Smooth muscle cell (in vitro differentiated cells): ENCODE measurements around the gene FAAP20. TPM values are rescaled to one million over a fixed set of nuclear protein-coding genes. Genes with fewer than 3 reads are reported as not detected.

ENCODE experiments used
- DNase-seq: peaks from one replicate; lab custom pipeline; 2025; ENCODE audit not compliant: unreplicated experiment; lab: John Stamatoyannopoulos, UW
- H2AFZ ChIP-seq: fragments of 200-600 bp; sonication (generic); 2 replicates; pipeline ENCODE4 v1.6.0; 2016; ENCODE audit warnings: antibody characterized with exemption, low read depth, mild to moderate bottlenecking
- H3F3A ChIP-seq: fragments of 200-600 bp; sonication (generic); 2 replicates; pipeline ENCODE4 v1.6.0; 2017; ENCODE audit warnings: antibody characterized with exemption, low read depth
- H3K27ac ChIP-seq: fragments of 200-600 bp; sonication (generic); 2 replicates; pipeline ENCODE4 v1.5.1; 2016; ENCODE audit warnings: low read depth, mild to moderate bottlenecking
- H3K27me3 ChIP-seq: fragments of 200-600 bp; sonication (generic); 2 replicates; pipeline ENCODE4 v1.6.1; 2016; ENCODE audit warnings: low read depth, mild to moderate bottlenecking
- H3K36me3 ChIP-seq: fragments of 200-600 bp; sonication (generic); 2 replicates; pipeline ENCODE4 v1.5.1; 2016; ENCODE audit warnings: low read depth
- H3K4me1 ChIP-seq: fragments of 200-600 bp; sonication (generic); 2 replicates; pipeline ENCODE4 v1.5.1; 2016; ENCODE audit warnings: low read depth
- H3K4me2 ChIP-seq: fragments of 200-600 bp; sonication (generic); 2 replicates; pipeline ENCODE4 v1.6.0; 2016; ENCODE audit warnings: mild to moderate bottlenecking
- H3K4me3 ChIP-seq: fragments of 200-600 bp; sonication (generic); 2 replicates; pipeline ENCODE4 v1.5.1; 2016; ENCODE audit warnings: mild to moderate bottlenecking
- H3K79me2 ChIP-seq: fragments of 200-600 bp; sonication (generic); 2 replicates; pipeline ENCODE4 v1.6.0; 2016; ENCODE audit warnings: low read depth, mild to moderate bottlenecking
- H3K9ac ChIP-seq: fragments of 200-600 bp; sonication (generic); 2 replicates; pipeline ENCODE4 v1.6.0; 2016; ENCODE audit warnings: low read depth
- H3K9me3 ChIP-seq: fragments of 200-600 bp; sonication (generic); replicated peaks from 2 replicates; pipeline ENCODE4 v1.5.1; 2016; ENCODE audit warnings: low read depth
- H4K20me1 ChIP-seq: fragments of 200-600 bp; sonication (generic); 2 replicates; pipeline ENCODE4 v1.6.0; 2016; ENCODE audit warnings: low read depth
- CTCF ChIP-seq: fragments of 200-600 bp; sonication (generic); IDR thresholded peaks from 2 replicates; pipeline ENCODE4 v1.5.1; 2017; ENCODE audit warnings: borderline replicate concordance, mild to moderate bottlenecking, antibody characterized with exemption; ENCODE audit not compliant: insufficient read depth, poor library complexity, severe bottlenecking
- WGBS: methylation state at CpG from one replicate; pipeline ENCODE4 v1.1.7; 2016; ENCODE audit warnings: low lambda C conversion rate; 5-methylcytosine and 5-hydroxymethylcytosine counted together
- polyA plus RNA-seq: library from polyadenylated mRNA; unstranded; fragments of >200 nt; fragmentation: Nextera tagmentation; extraction: Ambion mirVana; gene quantifications from 2 replicates; pipeline ENCODE4 v1.2.1, GENCODE V29; 2016
- total RNA-seq: library from RNA; depleted of rRNA; stranded (reverse); fragments of >200 nt; gene quantifications from 2 replicates; pipeline ENCODE4 v1.2.3, GENCODE V29; 2014

The FAAP20 gene
- total and polyA plus RNA-seq, 2 experiments from 2014 or later: 33.1 to 162 TPM

DNA sequence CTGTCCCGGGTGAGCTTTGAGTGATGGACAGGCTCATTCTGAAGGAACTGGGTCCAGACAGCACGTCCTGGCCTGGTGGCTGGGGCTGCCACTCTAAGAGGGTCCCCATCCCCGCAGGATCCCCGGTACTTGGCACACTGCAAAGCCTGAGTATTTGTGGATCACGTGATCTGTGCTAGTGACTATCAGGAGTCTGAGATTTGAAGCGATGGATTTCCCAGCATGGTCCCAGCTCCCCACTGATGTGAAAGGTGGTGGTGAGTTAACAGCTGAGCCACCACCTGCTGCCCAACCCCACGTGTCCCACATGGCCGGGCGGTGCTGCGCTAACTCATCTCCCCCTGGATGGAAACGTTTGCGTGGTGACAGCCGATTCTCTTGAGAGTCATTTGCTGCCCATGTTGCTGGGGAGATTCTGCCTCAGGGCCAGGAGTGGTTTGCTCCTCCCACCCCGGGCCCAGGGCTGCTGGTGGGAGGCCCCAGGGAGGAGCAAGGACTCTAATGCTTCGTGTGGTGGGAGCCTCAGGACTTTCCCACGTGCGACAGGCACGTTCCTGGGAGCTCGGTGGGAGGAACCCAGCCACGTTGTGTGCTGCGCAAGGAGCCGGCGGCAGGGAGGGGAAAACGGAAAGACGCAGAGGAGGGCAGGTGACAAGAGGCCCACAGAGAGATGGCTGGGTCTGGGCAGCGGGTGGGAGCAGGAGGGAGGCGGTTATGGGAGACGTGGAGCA, 15.1 kb downstream of the FAAP20 start:
- no peaks in the 10 kb centered on the region for H3K27me3 ChIP-seq
- no peaks in the 10 kb centered on the region for H3K9me3 ChIP-seq
- no peaks in the 10 kb centered on the region for H3F3A ChIP-seq
- H3K9ac ChIP-seq: no peak overlapping the region
- no peaks in the 10 kb centered on the region for H3K4me1 ChIP-seq
- H3K36me3 ChIP-seq: no peaks in the 10 kb centered on the region
- no peaks in the 10 kb centered on the region for H3K79me2 ChIP-seq
- H4K20me1 ChIP-seq: no peaks in the 10 kb centered on the region
- no peak overlapping the region for H2AFZ ChIP-seq
- no peak overlapping the region for H3K4me2 ChIP-seq
- DNase-seq: no peak
- no peak for TF ChIP-seq CTCF
- WGBS: 87% methylated on average over 28 of the region's 28 CpGs
- H3K27ac ChIP-seq: no peak overlapping the region
- no peak overlapping the region for H3K4me3 ChIP-seq

DNA sequence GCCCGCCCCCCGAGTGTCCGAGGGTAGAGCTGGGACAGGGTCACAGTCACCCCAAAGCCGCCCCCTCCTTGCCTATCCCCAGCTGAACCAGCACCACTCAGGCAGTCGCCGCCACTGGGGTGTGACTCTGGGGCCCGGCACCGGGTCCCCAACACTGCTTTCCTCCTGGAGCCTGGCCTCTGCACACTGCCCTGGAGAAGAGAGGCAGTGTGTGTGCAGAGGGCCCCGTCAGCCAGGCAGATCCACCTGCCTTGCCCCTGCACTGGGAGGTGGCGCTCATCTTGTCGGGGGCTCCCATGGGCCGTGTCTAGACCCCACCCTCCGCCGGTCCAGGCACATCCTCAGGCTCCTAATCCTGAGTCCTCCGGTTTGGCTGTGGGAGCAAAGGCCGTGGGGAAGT, 15.7 kb downstream of the FAAP20 start:
- Histone ChIP-seq H3K4me3 (no peak overlapping the region), H3K36me3 (no peaks in the 10 kb centered on the region), H3F3A (no peaks in the 10 kb centered on the region), H3K27me3 (no peaks in the 10 kb centered on the region), H3K9ac (no peak overlapping the region), H3K79me2 (no peaks in the 10 kb centered on the region), H2AFZ (no peak overlapping the region), H4K20me1 (no peaks in the 10 kb centered on the region), H3K4me1 (no peaks in the 10 kb centered on the region), H3K4me2 (no peak overlapping the region), H3K9me3 (no peaks in the 10 kb centered on the region), H3K27ac (no peak overlapping the region)
- WGBS: 95% methylated on average over 16 of the region's 16 CpGs
- DNase-seq: no peak
- no peak for TF ChIP-seq CTCF

- no peak overlapping the region for H3K4me3 ChIP-seq
- no peaks in the 10 kb centered on the region for H3K79me2 ChIP-seq
- no peaks in the 10 kb centered on the region for H4K20me1 ChIP-seq
- no peak overlapping the region for H3K27ac ChIP-seq
- no peak for DNase-seq
- WGBS: 97% methylated on average over 18 of the region's 18 CpGs
- no peak for TF ChIP-seq CTCF
- no peaks in the 10 kb centered on the region for H3F3A ChIP-seq
- H3K4me1 ChIP-seq: no peaks in the 10 kb centered on the region
- no peaks in the 10 kb centered on the region for H3K27me3 ChIP-seq
- H3K4me2 ChIP-seq: no peak overlapping the region
- H2AFZ ChIP-seq: no peak overlapping the region
- no peaks in the 10 kb centered on the region for H3K36me3 ChIP-seq
- H3K9me3 ChIP-seq: no peaks in the 10 kb centered on the region
- H3K9ac ChIP-seq: no peak overlapping the region
These were observed 16.5 kb downstream of the FAAP20 start for GRCh38 chr1:2177946-2178538.

- Histone ChIP-seq H3F3A (no peaks in the 10 kb centered on the region), H3K27ac (no peak overlapping the region), H3K4me2 (no peak overlapping the region), H3K4me3 (no peak overlapping the region), H2AFZ (no peak overlapping the region), H3K9me3 (no peaks in the 10 kb centered on the region), H3K9ac (no peak overlapping the region), H3K79me2 (no peaks in the 10 kb centered on the region), H3K4me1 (no peaks in the 10 kb centered on the region), H3K27me3 (no peaks in the 10 kb centered on the region), H4K20me1 (no peaks in the 10 kb centered on the region), H3K36me3 (no peaks in the 10 kb centered on the region)
- no peak for DNase-seq
- 98% methylated on average over 21 of the region's 21 CpGs for WGBS
- TF ChIP-seq CTCF: no peak
These were observed 17.0 kb downstream of the FAAP20 start for GRCh38 chr1:2177541-2177940.
